Diencephalon (tissue), 1 donor: Measurements from ENCODE around the gene CAPSL. TPM values are rescaled to one million over a fixed set of nuclear protein-coding genes. Genes with fewer than 3 reads are reported as not detected.

Source experiments
- small RNA-seq: library from RNA; depleted of rRNA; stranded (forward); fragments of <200 nt; gene quantifications from one replicate; pipeline ENCODE3, GENCODE V24; 2014
- total RNA-seq: library from RNA; depleted of rRNA; stranded (reverse); fragments of >200 nt; gene quantifications from one replicate; pipeline ENCODE4 v1.2.3, GENCODE V29; 2014

CAPSL gene
- total RNA-seq = 6.5 TPM

DNA sequence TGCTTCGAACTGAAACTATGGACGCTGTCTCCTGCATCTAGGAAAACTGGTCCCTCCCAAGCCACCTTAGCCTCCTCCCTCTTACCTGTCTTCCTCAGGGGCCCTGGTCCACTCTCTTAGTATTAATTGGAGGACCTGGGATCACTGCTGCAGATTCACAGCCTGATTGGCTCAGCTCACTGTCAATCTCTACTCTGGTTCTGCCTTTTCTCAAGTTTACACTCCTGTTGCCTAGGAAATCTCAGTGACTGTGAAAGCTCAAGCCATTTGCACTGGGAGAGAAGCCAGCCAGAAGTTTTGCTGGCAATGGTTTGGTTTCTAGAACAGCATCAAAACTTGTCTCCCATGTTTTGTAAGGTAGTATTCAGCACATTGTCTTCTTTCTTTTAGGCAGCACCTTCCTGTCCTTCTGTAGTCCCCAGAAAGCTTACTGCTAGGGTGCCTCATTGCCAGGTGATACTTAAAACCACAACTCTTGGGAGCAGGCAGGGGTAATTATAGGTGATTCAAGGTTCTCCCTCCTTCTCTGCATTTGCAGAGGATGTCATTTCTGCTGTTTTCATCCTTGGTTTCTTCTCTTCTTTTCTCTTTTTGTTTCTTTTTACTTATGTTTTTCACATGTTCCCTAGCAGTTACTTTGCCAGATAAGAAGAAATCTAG, at the start of gene CAPSL:
TSS of gene CAPSL (minus strand) at position 55 of the 660 bp plus-strand sequence. CDS start 17,502 bp downstream, outside the sequence.

GRCh38 chr5:35856765-35857351, 81.6 kb downstream of the CAPSL start, which contains the start of gene IL7R:
Gene IL7R, plus strand, starts transcription at chr5:35856891. Its CDS starts 87 bp downstream, at chr5:35856978.

Small RNA genes lying within 50 kb of the gene (small RNA-seq; reads per million reads assigned to genes)
- not detected for gene AC112204.1

Other genes starting within 250 kb of the CAPSL start
- gene IL7R, start 81.7 kb downstream of the CAPSL start, total RNA-seq = 0.46 TPM
- not detected for gene UGT3A1, start 52.8 kb upstream of the CAPSL start, total RNA-seq
- 0.69 TPM for gene UGT3A2, start 128.3 kb upstream of the CAPSL start, total RNA-seq
- 65.3 TPM for gene LMBRD2, start 213.3 kb upstream of the CAPSL start, total RNA-seq
- 21.5 TPM for gene SKP2, start 213.5 kb upstream of the CAPSL start, total RNA-seq